GM12864 (cell line): Measurements from ENCODE around the gene OR10A6.

Source experiments
- DNase-seq: peaks from one replicate; pipeline ENCODE4 v3.0.0-alpha.2; 2011; ENCODE audit warnings: low read depth
- H3K4me3 ChIP-seq: 2 replicates; pipeline ENCODE4 v1.5.1; 2011; ENCODE audit warnings: mild to moderate bottlenecking, low read depth, low read length, control low read depth
- TF ChIP-seq, protein P1 (sequence below): IDR thresholded peaks from 2 replicates; pipeline ENCODE4 v1.5.1; 2011; ENCODE audit warnings: low read depth, mild to moderate bottlenecking, moderate library complexity, low read length, control low read depth, inconsistent platforms; ENCODE audit errors: missing control alignments

OR10A6 gene

DNA sequence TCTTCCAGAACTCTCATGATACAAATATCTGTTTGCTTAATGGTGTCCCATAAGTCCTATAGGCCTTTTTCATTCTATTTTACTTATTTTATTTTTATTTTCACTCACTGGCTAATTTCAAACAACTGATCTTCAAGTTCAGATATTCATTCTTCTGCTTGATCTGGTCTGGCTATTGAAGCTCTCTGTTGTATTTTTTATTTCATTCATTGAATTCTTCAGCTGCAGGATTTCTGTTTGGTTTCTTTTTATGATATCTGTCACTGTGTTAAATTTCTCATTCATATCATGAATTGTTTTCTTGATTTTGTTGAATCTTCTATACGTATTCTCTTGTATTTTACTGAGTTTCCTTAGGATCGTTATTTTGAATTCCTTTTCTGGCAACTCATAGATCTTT, 13.1 kb upstream of the OR10A6 start:
- H3K4me3 ChIP-seq = no peak overlapping the region
- DNase-seq = no peak

DNA sequence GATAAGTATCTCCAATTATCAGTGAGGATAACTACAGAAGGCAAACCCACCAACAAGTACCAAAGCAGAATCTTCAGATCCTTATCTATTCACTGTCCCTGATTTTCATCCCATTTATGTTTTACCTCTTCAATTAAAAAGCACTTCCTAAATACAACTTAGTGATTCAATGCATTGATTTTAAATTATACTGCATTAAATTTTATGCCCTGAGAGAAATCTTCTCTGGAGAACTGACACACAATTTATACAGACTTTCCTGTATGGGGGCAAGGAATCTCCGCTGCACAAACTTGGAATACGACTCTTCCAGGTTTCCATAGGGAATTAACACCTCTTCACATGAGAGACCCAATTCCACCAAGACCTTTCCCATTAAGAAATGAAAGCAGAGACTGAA, 10.5 kb upstream of the OR10A6 start, which contains the start of gene OR10A3:
TSS of gene OR10A3 (minus strand) at position 101 of the 400 bp plus-strand sequence. CDS start 2,188 bp downstream, outside the sequence.
- TF ChIP-seq, protein P1, sequence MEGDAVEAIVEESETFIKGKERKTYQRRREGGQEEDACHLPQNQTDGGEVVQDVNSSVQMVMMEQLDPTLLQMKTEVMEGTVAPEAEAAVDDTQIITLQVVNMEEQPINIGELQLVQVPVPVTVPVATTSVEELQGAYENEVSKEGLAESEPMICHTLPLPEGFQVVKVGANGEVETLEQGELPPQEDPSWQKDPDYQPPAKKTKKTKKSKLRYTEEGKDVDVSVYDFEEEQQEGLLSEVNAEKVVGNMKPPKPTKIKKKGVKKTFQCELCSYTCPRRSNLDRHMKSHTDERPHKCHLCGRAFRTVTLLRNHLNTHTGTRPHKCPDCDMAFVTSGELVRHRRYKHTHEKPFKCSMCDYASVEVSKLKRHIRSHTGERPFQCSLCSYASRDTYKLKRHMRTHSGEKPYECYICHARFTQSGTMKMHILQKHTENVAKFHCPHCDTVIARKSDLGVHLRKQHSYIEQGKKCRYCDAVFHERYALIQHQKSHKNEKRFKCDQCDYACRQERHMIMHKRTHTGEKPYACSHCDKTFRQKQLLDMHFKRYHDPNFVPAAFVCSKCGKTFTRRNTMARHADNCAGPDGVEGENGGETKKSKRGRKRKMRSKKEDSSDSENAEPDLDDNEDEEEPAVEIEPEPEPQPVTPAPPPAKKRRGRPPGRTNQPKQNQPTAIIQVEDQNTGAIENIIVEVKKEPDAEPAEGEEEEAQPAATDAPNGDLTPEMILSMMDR = no peak
- no peak within 1 kb of the TSS for H3K4me3 ChIP-seq
- DNase-seq = no peak

More for the DNA sequence above, 13.1 kb upstream of the OR10A6 start:
- TF ChIP-seq, protein P1 = no peak

DNA sequence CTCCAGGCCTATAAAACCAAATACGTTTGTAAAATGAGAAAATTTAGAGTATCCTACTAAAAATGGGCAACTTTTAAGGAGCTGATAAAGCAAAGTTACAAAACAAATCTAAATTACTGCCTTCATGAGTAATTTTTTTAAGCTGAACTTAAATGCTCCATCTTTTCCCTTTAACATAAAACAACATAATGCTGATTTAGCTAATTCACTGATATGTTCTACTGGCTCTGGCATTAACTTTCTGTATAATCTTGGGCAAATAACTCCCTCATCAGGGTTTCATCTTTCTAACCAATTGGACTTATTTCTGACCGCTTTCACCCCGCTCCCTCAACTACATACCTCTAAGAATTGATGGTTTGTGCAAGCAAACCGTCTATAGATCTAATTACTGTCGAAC, 10.1 kb upstream of the OR10A6 start:
- TF ChIP-seq, protein P1 = no peak
- no peak for DNase-seq
- H3K4me3 ChIP-seq = no peak overlapping the region

DNA sequence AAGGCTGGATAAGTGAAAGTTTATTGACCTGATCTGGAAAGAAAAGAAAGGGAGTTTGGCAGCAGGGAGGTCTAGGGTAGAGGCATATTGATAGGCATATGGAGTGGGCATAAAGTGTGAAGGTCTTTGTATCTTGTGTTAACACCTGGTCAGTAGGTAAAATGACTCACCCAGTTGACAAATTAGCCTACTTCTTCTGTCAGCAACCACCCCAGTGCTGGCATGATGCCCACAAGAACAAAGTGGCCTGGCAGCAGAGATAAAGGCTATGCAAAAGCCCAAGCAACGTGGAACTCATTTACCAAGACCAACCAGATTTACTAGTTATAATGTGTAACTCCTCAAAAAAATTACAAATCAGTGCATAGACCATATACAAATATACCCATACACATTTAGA, 5.5 kb upstream of the OR10A6 start:
- TF ChIP-seq, protein P1 = no peak
- DNase-seq = no peak

DNA sequence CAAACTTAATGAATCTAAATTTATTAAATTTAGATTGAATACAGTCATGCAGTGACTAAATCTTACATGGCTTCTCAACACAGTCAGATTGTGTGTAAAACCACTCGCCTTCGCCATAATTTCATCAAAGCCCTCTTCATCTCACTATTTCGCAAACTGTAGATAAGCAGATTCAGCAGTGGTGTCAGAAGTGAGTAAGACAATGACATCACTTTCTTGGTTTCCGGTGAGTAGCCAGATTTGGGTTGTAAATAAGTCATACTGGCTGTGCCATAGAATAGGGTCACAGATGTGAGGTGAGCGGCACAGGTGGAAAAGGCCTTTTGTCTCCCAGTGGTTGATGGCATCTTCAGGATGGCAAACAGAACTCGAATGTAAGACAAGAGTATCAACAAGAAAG, 3.4 kb downstream of the OR10A6 start:
- no peak overlapping the region for H3K4me3 ChIP-seq
- no peak for DNase-seq
- TF ChIP-seq, protein P1 = no peak

More for the DNA sequence above, 5.5 kb upstream of the OR10A6 start:
- H3K4me3 ChIP-seq = no peak overlapping the region

DNA sequence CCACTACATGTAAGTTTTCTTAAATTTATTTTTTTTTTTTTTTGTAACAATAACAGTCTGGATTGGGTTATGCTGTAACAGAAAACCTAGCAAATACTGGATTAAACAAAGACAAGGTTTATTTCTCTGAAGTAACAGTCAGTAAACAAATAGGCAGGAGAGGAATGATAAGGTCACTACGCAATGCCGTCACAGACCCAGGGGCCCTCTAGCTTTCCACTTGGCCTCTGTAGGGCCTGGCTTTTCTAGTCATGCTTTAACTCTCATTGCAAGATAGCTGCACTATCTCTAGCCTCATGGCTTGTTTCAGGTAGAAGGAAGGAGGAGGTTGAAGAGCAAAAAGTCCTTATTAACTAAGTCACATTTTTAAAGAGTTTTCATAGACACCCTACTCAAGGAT, 6.5 kb downstream of the OR10A6 start:
- H3K4me3 ChIP-seq = no peak overlapping the region
- no peak for DNase-seq
- TF ChIP-seq, protein P1 = no peak

DNA sequence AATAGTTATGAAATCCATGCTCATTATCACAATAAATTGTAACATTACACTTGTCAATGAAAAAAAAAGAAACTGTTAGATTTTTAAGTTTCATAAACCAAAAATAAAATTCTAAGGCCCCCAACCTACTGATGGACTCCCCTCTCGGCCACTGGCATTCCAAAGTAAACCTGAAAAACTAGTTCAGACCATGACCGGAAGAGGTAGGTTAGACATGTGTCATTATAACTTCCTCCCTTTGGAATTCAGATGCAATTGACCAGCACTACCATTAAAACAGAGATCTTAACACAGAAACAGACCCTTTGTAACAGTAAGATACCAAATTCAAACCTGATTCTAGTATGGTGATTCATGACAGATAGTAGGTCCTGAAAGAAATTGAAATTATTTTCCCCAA, 12.9 kb downstream of the OR10A6 start:
- TF ChIP-seq, protein P1 = no peak
- no peak overlapping the region for H3K4me3 ChIP-seq
- no peak for DNase-seq
